Activated CD4-positive, alpha-beta T cell treated with anti-CD3 and anti-CD28 coated beads, Interleukin-2, amount 50 U/mL, for 1 hour (primary cell): Measurements from ENCODE around the gene P2RY14.

ENCODE experiments used
- DNase-seq: peaks from one replicate; pipeline ENCODE4 v3.0.0-alpha.2; 2020

The P2RY14 gene

DNA sequence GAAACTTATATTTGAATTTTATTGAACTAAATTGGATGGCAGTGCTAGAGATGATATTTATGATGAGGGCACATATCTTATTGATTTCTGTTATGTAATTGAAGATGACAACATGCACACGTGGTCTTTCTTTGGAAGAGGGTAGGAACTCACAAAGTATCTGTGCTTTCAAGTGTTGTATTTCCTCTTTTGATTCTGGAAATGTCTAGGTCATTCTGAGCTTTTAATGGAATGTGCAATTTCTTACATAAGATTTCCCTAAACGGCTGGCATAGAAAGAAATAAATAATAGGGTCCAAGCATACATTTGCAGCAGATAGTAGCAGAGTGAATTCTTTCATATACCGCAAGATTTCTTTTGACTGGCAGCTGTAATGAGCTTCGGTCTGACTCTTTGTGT, 65.2 kb downstream of the P2RY14 start:
- no peak for DNase-seq

GRCh38 chr3:151210676-151211381, 67.5 kb downstream of the P2RY14 start:
- no peak for DNase-seq

GRCh38 chr3:151209654-151210053, 68.7 kb downstream of the P2RY14 start:
- no peak for DNase-seq

DNA sequence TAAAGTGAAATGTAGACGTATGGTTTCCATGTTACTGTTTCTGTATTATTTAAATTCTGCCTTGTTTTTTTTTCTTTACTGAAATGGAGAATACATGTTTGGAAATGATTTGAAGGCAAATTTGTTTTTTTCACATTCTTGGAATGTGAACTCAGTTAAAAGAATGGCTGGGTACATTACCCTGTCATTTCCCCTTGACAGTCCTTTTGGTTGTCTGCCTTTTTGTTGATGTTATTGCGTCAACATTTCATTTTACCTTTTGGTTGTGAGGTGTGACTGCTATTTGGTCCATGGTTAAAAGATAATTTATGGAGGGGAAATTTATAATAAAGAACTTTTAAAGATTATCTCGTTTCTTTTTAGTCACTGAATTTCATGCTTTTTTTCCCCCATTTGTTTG, 72.1 kb downstream of the P2RY14 start:
- DNase-seq: no peak

GRCh38 chr3:151205482-151205881, 72.9 kb downstream of the P2RY14 start:
- no peak for DNase-seq

- no peak for DNase-seq
Observed at GRCh38 chr3:151204530-151205402, 73.6 kb downstream of the P2RY14 start.

GRCh38 chr3:151203051-151203420, 75.3 kb downstream of the P2RY14 start, which contains the start of gene GPR171:
Gene GPR171 (minus strand): TSS chr3:151203216. CDS start chr3:151199386, 3,830 bp downstream.
- DNase-seq: peak; percentile 60

GRCh38 chr3:151201051-151201730, 77.2 kb downstream of the P2RY14 start:
- DNase-seq: no peak

DNA sequence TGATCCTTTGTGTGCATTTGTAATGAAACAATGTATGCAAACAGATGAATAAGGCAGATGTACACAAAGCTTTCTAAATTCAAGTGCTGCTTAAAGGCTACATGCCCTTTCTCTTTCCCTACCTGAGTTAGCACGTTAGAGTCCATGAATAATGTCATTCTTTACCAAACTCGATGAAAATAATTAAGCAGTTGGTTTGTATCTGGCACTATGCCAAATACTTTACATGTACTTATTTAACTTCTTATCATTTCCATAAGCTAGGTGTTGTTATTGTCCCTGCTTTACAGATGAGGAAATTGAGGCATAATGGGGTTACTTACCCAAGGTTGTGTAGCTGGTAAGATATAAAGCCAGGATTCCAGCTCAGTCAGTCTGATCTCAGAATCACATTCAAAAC, 77.8 kb downstream of the P2RY14 start:
- DNase-seq: no peak

GRCh38 chr3:151199554-151200438, 78.5 kb downstream of the P2RY14 start:
- DNase-seq: no peak

DNA sequence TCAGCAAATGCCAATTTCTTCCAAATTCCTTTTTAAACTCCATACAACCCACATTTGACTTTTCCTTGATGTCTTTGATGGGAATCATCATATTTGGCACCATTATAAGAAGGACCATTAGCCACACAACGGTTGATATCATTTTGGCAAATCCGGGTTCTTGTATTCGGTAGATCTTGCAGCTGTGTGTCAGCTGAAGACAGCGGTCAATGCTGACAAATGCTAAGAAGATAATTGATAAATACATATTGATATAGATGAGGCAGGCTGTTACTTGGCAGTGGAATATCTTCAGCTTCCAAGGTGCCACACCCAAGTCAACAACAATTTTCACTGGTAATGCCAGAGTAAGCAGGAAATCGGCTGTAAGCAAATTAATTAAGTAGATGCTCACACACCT, 79.5 kb downstream of the P2RY14 start:
- no peak for DNase-seq

DNA sequence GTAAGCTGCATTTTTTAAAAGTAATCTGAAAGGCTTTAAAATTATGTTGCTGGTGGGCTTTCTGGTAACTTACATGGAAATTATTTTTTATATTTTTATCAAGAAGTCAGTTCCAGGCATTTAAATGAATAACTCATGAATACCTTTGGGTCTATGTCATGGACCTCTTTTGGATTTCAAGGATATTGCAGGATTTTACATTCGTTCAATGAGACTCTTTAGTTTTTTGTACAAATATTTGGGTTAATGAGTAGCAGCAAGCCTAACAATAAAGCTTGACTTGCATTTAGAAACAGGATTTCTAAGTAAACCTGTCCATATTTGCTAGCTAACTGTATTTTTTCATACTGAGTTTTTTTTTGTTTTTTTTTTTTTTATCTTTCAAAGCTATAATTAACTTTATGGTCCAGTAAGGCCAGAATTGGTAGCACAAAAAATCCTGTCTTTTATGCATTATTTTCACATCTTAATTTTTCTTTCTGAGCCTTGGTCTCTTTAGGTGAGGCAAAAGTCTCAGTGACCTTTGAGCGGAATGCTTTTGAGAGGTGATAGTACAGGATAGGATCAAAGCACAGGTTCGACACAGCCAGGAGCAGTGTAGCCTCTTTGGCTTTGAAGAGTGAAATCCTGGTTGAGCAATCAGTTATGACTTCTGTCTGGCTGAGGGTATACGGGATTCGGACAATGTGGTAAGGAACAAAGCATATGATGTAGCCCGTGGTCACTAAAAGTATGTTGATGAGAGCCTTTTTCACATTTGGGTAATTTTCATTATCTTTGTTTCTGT, 80.2 kb downstream of the P2RY14 start:
- DNase-seq: no peak

GRCh38 chr3:151197228-151197627, 81.1 kb downstream of the P2RY14 start:
- DNase-seq: no peak

GRCh38 chr3:151196434-151196833, 81.9 kb downstream of the P2RY14 start:
- DNase-seq: no peak

GRCh38 chr3:151195826-151196225, 82.5 kb downstream of the P2RY14 start:
- no peak for DNase-seq

DNA sequence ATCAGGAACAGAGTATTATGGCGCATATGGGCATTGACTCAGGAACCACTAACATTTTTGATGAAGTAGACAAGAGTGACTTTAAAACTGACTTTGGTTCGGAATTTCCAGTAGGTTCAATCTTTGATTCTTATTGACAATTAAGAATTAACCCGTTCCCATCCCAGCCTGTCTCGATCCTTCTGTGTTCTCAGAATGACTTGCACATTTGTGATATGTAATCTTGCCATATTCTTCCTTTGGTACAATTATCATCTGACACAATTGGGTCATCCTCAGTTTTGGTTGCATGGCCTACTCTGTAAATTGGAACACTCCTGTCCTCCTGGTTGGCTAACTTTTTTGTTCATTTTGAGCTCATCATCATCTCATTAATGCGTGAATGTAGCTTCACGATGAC, 85.8 kb downstream of the P2RY14 start:
- no peak for DNase-seq

- DNase-seq: no peak
Observed at GRCh38 chr3:151191095-151191494, 87.2 kb downstream of the P2RY14 start.

- DNase-seq: no peak
Observed at GRCh38 chr3:151183265-151183671, 95.1 kb downstream of the P2RY14 start.

DNA sequence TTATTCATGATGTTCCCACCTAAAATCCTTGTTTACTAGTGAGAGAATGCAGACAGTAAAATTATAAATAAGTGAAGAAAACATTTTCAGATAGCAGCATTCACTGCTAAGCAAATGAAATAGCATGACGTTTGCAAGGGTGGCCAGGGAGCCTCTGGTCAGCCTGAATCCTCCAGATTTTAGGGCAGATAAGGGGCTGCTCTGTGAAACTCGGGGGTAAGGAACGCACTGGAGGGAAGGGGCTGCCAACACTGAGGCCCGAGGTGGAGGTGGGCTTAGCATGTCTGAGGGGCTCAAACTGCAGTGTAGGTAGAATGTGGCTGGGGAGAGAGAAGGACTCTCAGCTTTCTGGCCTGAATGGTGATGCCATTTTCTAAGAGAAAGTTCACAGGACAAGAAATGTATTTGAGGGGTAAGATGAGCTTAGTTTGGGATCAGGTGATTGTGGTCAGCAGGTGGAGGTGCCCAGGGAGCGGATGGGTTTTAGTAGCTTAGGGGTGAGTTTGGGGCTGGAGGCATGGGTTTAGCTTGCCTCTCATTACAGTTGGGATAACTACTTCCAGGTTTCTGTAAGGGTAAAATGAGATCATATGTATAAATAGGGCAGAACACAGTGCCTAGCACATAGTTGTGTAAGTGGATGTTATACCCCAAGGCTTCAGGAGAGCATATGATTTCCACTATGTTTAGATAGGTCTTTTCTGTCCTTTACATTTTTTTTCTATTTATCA, 95.8 kb downstream of the P2RY14 start:
- no peak for DNase-seq

DNA sequence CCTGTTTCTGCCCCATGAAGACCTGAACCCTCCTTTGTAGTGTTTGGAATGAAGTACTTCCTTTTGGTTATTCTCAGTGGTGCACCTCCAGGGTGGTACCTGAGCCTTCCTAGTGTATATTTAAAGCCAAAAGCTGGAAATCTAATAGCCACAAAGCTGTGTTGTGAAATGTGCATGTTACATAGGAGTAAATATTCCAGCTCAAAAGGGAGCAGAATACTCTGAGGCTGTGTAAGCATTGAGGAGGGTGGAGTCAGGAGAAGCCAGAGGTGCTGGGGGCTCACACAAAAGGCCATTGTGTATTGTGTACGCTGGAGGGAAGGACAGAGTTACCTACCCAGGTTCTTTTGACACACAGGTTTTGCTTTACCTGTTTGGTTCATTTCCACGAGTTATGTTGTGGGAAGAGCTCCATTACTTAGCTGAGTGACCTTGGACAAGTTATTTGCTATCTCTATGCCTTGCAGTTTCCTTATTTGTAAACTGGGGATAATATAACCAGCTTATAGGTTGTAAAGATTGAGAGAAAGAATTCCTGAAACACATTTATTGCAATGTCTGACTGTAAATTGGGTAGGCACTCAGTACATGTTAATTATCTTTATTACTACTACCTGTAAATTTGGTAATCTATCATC, 100.0 kb downstream of the P2RY14 start:
- no peak for DNase-seq

DNA sequence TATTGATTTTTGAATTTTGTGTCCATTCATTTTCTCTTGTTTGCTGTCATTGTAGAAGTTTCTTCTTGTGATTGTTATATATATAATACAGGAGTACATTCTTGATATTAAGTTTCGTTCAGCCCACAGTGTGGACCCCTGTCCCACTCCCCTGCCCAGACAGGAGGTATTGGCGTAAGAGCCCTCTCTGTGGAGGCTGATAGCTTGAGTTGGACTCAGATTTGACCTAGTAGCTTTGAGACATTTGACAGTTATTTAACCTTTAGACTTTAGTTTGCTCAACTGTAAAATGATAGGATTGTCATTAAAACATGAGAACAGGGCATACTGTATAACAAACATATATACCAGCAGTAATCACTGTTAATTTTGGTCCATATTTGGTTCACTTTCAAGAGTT, 102.4 kb downstream of the P2RY14 start:
- DNase-seq: no peak
